Endometrial microvascular endothelial cells (primary cell): ENCODE measurements around the gene ZNF799. TPM values are rescaled to one million over a fixed set of nuclear protein-coding genes. Genes with fewer than 3 reads are reported as not detected.
"Not testable (repeated sequence)": the region's sequence is repeated elsewhere in the genome, so short reads cannot be mapped to it uniquely, and the experiment has no call there.

Experiments
- in situ Hi-C: cut with HindIII; loops from 2 replicates; pipeline ENCODE4 v1.10.0; 2017; ENCODE audit warnings: low sequenced_read_pairs, low pct_unique_long_range_greater_than_20kb; ENCODE audit errors: inconsistent ontology term
- total RNA-seq: library from RNA; depleted of rRNA; stranded (reverse); fragments of >200 nt; gene quantifications from one replicate; pipeline ENCODE4 v1.2.3, GENCODE V29; 2015; ENCODE audit errors: inconsistent ontology term

ZNF799 gene
- total RNA-seq, result 5.3 TPM

DNA sequence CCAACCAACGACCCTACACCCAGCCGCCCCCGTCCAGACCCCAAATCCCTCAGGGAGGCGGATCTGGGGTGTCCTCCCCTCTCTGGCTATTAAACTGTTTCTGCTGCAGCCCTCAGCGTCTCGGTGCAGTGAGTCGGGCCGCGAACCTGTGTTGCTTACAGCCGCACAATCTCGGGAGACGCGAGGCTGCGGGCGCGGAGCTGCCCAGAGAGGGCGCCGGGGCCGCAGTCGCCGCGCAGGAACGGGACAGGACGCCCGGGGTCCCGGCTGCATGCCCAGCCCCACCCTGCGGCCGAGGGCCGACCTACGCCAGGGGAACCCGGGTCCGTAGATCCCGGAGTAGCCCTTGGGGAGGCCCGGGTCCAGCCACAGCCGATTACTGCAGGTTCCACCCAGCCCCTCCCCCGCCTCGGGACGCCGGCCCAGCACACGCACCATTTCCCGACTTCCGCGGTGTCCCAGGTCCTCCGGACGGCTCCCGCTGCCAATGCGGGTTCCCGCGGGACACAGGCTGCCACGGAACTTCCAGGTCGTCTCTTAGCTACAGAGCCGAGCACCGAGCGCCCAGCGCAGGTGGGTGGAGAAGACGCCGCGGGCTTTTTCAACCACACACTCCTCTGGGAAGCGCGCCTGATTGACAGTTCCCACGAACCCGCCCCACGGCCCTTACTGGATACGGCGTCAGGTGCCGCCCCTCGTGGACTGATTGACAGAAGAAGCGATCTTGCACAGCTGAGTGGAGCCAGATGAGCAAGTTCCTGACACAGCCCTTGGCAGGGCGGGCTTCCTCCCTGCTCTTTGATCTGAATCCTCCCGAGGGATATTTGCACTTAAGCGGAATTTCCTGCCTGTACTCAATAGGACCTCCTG, at the start of gene ZNF799:
ZNF799 (minus strand) TSS at position 639 of the 870 bp plus-strand sequence; CDS start at position 438, 201 bp downstream.
- in situ Hi-C loops, result no loop called here

DNA sequence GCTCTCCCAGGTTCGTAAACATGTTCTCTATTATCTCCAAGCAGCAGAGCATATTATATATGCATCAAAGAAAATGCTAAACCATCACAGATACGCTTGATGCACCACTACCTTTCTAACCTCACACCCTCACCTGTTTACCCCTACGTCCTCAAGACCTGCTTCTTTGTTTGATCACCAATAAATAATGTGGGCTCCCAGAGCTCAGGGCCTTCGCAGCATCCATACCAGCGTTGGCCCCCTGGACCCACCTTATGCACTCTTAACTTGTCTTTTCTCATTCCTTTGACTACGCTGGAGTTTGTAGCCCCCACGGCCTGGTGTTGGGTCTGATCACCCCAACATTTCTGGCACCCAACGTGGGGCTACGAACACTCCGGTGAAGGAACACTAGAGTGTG, 49.8 kb upstream of the ZNF799 start:
- in situ Hi-C loops, result no loop called here

DNA sequence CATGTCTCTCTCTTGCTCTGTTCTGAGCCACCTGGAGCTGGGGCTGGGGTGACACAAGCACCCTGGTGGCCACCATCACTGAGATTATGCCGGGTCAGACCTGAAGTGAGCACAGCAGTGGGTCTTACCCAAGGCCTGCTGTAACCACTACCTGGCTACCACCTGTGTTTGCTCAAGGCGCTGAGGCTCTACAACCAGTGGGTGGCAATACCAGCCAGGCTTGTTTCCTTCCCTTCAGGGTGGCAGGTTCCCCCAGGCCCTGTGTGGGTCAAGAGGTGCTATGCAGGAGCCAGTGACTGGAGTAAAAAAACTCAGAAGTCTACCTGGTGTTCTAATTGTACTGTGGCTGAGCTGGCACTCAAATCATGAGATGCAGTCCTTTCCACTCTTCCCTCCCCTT, 47.7 kb upstream of the ZNF799 start:
- in situ Hi-C loops, result no loop called here

DNA sequence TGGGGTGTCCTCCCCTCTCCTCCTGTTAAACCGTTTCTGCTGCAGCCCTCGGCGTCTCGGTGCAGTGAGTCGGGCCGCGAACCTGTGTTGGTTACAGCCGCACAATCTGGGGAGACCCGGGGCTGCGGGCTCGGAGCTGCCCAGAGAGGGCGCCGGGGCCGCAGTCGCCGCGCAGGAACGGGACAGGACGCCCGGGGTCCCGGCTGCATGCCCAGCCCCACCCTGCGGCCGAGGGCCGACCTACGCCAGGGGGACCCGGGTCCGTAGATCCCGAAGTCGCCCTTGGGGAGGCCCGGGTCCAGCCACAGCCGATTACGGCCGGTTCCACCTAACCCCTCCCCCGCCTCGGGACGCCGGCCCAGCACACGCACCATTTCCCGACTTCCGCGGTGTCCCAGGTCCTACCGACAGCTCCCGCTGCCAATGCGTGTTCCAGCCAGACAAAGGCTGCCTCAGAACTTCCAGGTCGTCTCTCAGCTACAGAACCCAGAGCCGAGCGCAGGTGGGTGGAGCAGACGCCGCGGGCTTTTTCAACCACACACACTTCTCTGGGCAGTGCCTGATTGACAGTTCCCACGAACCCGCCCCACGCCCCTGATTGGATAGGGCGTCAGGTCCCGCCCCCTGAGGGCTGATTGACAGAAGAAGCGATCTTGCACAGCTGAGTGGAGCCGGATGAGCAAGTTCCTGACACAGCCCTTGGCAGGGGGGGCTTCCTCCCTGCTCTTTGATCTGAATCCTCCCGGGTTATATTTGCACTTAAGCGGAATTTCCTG, 39.7 kb upstream of the ZNF799 start, which contains the start of gene ZNF443:
ZNF443 (minus strand) TSS at position 481 of the 776 bp plus-strand sequence; CDS start at position 374, 107 bp downstream.
- in situ Hi-C loops, result no loop called here

DNA sequence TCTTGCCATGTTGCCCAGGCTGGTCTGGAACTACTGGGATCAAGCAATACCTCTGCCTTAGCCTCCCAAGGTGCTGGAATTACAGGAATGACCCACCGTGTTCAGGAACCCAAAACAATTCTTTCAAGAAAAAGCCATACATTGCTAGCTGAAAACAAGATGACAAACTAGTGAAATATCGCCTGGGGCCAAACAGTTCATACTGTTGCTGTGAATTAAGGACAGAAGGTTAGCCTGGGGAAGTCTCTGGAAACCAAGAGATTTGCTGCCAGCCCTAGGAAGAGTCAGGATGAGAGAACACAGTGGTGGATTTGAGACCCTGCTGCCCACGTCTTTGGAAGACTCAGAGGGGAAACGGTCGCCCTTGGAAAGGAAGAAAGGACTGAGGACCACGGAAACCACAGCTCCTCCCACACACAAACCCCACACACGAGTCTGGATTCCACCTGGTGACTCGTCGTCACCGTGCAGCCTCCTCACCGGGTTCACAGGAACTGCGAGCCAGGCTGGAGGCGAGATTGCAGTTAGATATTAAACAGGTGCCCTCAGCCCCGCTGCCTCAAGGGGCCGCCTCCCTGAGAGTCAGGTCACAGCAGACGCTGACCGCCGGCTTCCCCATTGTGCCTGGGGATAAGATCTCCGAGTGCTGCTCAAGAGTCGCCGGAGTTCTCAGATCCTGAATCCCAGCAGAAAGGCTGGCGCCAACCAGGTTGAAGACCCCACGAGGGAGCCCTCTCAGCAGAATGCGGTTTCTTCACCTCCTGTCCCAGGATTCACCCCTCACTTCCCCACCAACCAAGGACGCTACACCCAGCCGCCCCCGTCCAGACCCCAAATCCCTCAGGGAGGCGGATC, 38.8 kb upstream of the ZNF799 start:
- in situ Hi-C loops, result not testable (repeated sequence)

DNA sequence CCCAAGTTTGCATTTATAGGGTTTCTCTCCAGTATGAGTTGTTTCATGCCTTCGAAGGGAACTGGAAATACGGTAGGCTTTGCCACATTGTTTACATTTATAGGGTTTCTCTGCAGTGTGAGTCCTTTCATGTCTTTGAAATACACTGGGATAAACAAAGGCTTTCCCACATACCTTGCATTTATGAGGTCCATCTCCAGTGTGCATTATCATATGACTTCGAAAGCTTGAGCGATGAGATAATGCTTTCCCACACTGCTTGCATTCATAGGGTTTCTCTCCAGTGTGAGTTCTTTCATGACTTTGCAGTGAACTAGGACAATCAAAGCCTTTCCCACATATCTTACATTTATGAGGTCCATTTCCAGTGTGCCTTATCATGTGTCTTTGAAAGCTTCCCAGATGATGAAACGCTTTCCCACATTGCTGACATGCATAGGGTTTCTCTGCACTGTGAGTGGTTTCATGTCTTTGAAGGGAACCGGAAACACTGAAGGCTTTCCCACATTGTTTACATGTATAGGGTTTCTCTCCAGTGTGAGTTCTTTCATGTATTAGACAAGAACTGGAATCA, 29.7 kb upstream of the ZNF799 start:
- in situ Hi-C loops, result not testable (repeated sequence)

DNA sequence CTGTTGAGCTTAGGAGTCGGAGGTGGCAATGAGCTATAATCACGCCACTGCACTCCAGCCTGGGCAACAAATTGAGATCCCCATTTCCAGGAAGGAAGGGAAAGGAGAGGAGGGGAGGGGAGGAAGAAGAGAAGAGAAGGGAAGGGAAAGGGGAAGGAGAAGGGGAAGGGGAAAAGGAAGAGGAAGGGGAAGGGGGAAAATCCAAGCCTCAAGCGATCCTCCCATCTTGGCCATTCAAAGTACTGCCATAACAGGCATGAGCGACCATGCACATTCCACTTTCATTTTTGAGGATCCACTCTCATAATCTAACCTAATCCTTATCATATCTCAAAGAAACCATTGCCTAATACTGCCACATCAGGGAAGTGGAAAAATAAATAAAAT, 24.8 kb upstream of the ZNF799 start:
- in situ Hi-C loops, result no loop called here

DNA sequence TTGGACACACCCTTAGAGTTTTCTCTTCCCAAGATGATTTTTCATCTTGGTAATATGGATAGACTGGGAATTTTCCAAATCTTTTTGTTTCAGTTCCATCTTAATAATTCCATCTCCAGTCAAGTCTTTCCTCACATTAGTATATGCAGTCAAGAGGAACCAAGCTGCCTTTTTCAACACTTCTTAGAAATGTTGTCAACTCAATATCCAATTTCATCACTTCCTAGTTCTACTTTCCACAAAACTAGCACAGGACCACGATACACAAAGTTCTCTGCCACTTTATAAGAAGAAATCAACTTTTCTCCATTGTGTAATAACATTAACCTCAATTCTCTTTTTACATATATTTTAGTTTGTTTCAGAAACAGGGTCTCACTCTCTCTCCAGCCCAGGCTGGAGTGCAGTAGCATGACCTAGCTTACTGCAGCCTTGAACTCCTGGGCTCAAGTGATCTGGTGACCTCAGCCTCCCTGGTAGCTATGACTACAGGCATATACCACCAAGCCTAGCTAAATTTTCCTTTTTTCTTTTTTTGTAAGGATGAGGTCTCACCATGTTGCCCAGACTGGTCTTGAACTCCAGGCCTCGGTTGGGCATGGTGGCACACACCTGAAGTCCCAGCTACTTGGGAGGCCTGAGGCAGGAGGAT, 24.3 kb upstream of the ZNF799 start:
- in situ Hi-C loops, result no loop called here

DNA sequence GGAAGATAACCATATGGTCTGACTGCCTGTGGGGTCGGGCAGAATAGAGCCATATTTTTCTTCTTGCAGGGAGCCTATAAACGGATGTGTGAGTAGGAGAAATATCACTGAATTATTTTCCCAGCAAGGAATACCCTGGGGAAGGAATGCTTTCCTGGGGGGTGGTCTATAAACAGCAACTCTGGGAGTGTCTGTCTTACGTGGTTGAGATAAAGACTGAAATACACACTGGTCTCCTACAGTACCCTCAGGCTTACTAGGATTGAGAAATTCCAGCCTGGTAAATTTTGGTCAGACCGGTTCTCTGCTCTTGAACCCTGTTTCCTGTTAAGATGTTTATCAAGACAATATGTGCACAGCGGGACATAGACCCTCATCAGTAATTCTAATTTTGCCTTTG, 16.2 kb upstream of the ZNF799 start:
- in situ Hi-C loops, result not testable (repeated sequence)

DNA sequence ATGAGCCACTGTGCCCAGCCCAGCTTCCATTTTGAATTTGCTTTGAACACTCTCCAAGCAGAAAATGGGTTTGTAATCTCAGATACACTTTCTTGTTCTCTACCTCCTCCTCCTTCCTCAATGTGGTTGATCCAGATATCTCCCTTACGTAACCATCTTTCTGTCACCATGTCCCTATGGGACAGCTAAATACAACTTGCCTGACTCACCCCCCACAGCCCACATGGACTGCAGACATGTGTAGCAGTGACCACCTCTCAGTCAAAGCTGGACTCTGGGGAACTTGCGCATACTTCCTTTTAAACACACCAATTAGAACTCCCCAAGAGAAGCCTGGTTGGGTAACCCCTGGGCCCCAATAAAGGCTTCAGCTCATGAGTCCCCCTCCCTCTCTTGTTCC, 10.8 kb upstream of the ZNF799 start:
- in situ Hi-C loops, result no loop called here

DNA sequence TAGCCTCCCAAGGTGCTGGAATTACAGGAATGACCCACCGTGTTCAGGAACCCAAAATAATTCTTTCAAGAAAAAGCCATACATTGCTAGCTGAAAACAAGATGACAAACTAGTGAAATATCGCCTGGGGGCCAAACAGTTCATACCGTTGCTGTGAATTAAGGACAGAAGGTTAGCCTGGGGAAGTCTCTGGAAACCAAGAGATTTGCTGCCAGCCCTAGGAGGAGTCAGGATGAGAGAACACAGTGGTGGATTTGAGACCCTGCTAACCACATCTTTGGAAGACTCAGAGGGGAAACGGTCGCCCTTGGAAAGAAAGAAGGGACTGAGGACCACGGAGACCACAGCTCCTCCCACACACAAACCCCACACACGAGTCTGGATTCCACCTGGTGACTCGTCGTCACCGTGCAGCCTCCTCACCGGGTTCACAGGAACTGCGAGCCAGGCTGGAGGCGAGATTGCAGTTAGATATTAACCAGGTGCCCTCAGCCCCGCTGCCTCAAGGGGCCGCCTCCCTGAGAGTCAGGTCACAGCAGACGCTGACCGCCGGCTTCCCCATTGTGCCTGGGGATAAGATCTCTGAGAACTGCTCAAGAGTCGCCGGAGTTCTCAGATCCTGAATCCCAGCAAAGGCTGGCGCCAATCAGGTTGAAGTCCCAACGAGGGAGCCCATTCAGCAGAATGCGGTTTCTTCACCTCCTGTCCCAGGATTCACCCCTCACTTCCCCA, 1.0 kb downstream of the ZNF799 start:
- in situ Hi-C loops, result not testable (repeated sequence)

DNA sequence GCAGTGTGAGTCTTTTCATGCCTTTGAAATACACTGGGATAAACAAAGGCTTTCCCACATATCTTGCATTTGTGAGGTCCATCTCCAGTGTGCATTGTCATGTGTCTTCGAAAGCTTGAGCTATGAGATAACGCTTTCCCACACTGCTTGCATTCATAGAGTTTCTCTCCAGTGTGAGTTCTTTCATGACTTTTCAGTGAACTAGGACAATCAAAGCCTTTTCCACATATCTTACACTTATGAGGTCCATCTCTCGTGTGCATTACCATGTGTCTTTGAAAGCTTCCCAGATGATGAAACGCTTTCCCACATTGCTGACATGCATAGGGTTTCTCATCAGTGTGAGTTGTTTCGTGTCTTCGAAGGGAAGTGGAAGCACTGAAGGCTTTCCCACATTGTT, 9.9 kb downstream of the ZNF799 start:
- in situ Hi-C loops, result not testable (repeated sequence)

DNA sequence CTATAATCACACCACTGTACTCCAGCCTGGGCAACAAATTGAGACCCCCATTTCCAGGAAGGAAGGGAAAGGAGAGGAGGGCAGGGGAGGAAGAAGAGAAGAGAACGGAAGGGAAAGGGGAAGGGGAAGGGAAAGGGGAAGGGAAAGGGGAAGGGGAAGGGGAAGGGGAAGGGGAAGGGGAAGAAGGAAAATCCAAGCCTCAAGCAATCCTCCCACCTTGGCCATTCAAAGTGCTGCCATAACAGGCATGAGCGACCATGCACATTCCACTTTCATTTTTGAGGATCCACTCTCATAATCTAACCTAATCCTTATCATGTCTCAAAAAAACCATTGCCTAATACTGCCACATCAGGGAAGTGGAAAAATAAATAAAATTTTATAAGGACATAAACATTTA, 14.7 kb downstream of the ZNF799 start:
- in situ Hi-C loops, result not testable (repeated sequence)

DNA sequence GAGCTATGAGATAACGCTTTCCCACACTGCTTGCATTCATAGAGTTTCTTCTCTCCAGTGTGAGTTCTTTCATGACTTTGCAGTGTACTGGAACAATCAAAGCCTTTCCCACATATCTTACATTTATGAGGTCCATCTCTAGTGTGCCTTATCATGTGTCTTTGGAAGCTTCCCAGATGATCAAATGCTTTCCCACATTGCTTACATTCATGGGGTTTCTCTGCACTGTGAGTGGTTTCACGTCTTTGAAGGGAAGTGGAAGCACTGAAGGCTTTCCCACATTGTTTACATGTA, 20.7 kb downstream of the ZNF799 start:
- in situ Hi-C loops, result no loop called here

DNA sequence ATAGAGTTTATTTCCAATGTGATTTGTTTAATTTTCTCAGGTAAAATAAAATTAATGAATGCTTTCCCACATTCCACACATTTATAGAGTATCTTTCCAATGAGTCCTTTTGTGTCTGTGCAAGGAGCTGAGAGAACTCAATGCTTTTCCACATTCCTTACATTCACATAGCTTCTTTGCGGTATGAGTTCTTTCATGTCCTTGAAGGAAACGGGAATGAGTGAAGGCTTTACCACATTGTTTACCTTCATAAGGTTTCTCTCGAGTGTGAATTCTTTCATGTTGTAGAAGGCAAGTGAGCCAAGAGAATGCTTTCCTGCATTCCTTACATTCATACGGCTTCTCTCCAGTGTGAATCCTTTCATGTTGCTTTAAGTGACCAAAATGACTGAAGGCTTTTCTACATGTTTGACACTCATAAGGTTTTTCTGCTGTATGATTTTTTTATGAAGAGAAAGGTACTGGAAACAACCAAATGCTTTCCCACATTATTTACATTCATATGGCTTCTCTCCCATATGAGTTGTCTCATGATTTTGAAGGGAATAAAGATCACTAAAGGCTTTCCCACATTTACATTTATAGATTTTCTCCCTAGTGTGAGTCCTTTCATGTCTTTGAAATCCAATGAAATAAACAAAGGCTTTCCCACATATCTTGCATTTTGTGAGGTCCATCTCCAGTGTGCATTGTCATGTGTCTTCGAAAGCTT, 21.2 kb downstream of the ZNF799 start:
- in situ Hi-C loops, result no loop called here

DNA sequence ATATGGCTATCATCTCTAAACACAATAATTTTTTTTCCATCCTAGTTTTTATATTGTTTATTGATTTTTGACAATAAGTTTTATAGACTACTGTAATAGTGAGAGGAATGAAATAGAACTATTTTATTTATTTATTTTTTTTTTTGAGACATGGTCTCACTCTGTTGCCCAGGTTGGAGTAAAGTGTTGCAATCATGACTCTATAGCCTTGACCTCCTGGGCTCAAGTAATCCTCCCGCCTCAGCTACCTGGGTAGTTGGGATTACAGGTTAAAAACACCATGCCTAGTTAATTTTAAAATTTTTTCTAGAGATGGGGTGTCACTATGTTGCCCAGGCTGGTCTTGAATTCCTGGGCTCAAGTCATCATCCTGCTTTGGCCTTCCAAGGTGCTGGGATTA, 27.0 kb downstream of the ZNF799 start:
- in situ Hi-C loops, result no loop called here
